ENCODE measurements around the gene GPR62.

Gene GPR62

GRCh38 chr3:51983578-51984268, 28.5 kb downstream of the GPR62 start:
- no peak for ATAC-seq (ENCODE audit: insufficient read depth, low read depth)
- Histone ChIP-seq H2AFZ (ENCODE audit: low read depth, low read length) (peak overlapping the region; percentile 81), H3K4me1 (ENCODE audit: insufficient read depth, low read length) (peaks cover 36% of the 10 kb centered on the region), H3K27ac (ENCODE audit: low read length) (peak overlapping the region; percentile 84), H3K4me3 (ENCODE audit: low read depth in 1 of 2, low read length in 2 of 2) (peak overlapping the region; percentile 27 to 77), H3K79me2 (ENCODE audit: insufficient read depth, low read length) (peaks cover 17% of the 10 kb centered on the region), H3K4me2 (ENCODE audit: insufficient read depth, low read length) (peak overlapping the region; percentile 97), H3K9me3 (ENCODE audit: insufficient read depth, low read length, severe bottlenecking) (no peaks in the 10 kb centered on the region), H4K20me1 (ENCODE audit: insufficient read depth, low read length) (peaks cover 2% of the 10 kb centered on the region; the same call in 1 of the 2 replicates), H3K36me3 (ENCODE audit: insufficient read depth, low read length) (peaks cover 12% of the 10 kb centered on the region; the same call in 1 of the 2 replicates), H3K9ac (ENCODE audit: low read depth, low read length) (peak overlapping the region; percentile 66), H3K27me3 (ENCODE audit: insufficient read depth, low read length, poor library complexity) (no peaks in the 10 kb centered on the region)
- DNase-seq, result no peak
- TF ChIP-seq EZH2 (IDR thresholded peaks at IDR 0.05; ENCODE audit: borderline replicate concordance, low read depth, low read length, severe bottlenecking) (no peak), CTCF (IDR thresholded peaks at IDR 0.05; ENCODE audit: borderline replicate concordance, extremely low read depth, low read length, poor library complexity, severe bottlenecking) (no peak)

DNA sequence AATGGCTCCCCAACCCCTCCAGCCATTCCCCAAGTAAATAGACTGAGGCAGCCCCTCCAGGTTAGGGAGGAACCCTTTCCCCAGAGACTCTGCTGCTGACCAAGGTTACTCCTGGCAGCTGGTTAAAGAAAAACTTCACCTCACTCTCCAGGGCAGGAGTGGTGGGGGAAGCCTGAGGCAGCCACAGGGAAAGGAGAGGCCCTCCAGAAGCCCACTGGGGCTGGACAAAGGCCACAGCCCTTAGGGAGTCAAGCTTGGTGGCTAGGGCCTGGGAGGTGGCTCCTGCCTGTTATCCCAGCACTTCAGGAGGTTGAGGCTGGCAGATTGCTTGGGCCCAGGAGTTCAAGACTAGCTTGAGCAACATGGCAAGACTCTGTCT, 29.1 kb downstream of the GPR62 start:
- Histone ChIP-seq H3K4me3 (ENCODE audit: low read depth in 1 of 2, low read length in 2 of 2) (peak overlapping the region in 1 of 2 experiments; percentile 77; a peak in 1 of 4 replicates), H3K79me2 (ENCODE audit: insufficient read depth, low read length) (peaks cover 17% of the 10 kb centered on the region), H4K20me1 (ENCODE audit: insufficient read depth, low read length) (peaks cover 8% of the 10 kb centered on the region; the same call in 1 of the 2 replicates), H3K4me1 (ENCODE audit: insufficient read depth, low read length) (peaks cover 36% of the 10 kb centered on the region), H3K36me3 (ENCODE audit: insufficient read depth, low read length) (peaks cover 12% of the 10 kb centered on the region; the same call in 1 of the 2 replicates), H3K4me2 (ENCODE audit: insufficient read depth, low read length) (peak overlapping the region; percentile 97), H3K27me3 (ENCODE audit: insufficient read depth, low read length, poor library complexity) (no peaks in the 10 kb centered on the region), H2AFZ (ENCODE audit: low read depth, low read length) (no peak overlapping the region), H3K9me3 (ENCODE audit: insufficient read depth, low read length, severe bottlenecking) (no peaks in the 10 kb centered on the region), H3K27ac (ENCODE audit: low read length) (peak overlapping the region; percentile 84), H3K9ac (ENCODE audit: low read depth, low read length) (peak overlapping the region; percentile 66)
- ATAC-seq (ENCODE audit: insufficient read depth, low read depth) (no peak), DNase-seq (no peak)
- TF ChIP-seq CTCF (IDR thresholded peaks at IDR 0.05; ENCODE audit: borderline replicate concordance, extremely low read depth, low read length, poor library complexity, severe bottlenecking) (no peak), EZH2 (IDR thresholded peaks at IDR 0.05; ENCODE audit: borderline replicate concordance, low read depth, low read length, severe bottlenecking) (no peak)

GRCh38 chr3:51985063-51985462, 29.9 kb downstream of the GPR62 start:
- ATAC-seq (ENCODE audit: insufficient read depth, low read depth), result no peak
- H3K27ac ChIP-seq (ENCODE audit: low read length), result peak overlapping the region; percentile 30; the same call in 1 of the 2 replicates

More at GRCh38 chr3:51985063-51985462, 29.9 kb downstream of the GPR62 start:
- Histone ChIP-seq H3K27me3 (ENCODE audit: insufficient read depth, low read length, poor library complexity) (no peaks in the 10 kb centered on the region), H3K79me2 (ENCODE audit: insufficient read depth, low read length) (peaks cover 17% of the 10 kb centered on the region), H2AFZ (ENCODE audit: low read depth, low read length) (no peak overlapping the region), H3K9ac (ENCODE audit: low read depth, low read length) (no peak overlapping the region), H3K4me1 (ENCODE audit: insufficient read depth, low read length) (peaks cover 36% of the 10 kb centered on the region), H3K4me3 (ENCODE audit: low read depth in 1 of 2, low read length in 2 of 2) (no peak overlapping the region), H3K4me2 (ENCODE audit: insufficient read depth, low read length) (no peak overlapping the region), H3K9me3 (ENCODE audit: insufficient read depth, low read length, severe bottlenecking) (no peaks in the 10 kb centered on the region), H3K36me3 (ENCODE audit: insufficient read depth, low read length) (peaks cover 12% of the 10 kb centered on the region), H4K20me1 (ENCODE audit: insufficient read depth, low read length) (peaks cover 11% of the 10 kb centered on the region; the same call in 1 of the 2 replicates)
- DNase-seq, result no peak
- TF ChIP-seq EZH2 (IDR thresholded peaks at IDR 0.05; ENCODE audit: borderline replicate concordance, low read depth, low read length, severe bottlenecking), result no peak
- no peak for TF ChIP-seq CTCF (IDR thresholded peaks at IDR 0.05; ENCODE audit: borderline replicate concordance, extremely low read depth, low read length, poor library complexity, severe bottlenecking)

Measured in DND-41 (cell line).